ENCODE data around the gene FBXW7. TPM values are rescaled to one million over a fixed set of nuclear protein-coding genes. Genes with fewer than 3 reads are reported as not detected.

Gene FBXW7
- 37.8 and 47.3 TPM in 2 replicates for total RNA-seq

DNA sequence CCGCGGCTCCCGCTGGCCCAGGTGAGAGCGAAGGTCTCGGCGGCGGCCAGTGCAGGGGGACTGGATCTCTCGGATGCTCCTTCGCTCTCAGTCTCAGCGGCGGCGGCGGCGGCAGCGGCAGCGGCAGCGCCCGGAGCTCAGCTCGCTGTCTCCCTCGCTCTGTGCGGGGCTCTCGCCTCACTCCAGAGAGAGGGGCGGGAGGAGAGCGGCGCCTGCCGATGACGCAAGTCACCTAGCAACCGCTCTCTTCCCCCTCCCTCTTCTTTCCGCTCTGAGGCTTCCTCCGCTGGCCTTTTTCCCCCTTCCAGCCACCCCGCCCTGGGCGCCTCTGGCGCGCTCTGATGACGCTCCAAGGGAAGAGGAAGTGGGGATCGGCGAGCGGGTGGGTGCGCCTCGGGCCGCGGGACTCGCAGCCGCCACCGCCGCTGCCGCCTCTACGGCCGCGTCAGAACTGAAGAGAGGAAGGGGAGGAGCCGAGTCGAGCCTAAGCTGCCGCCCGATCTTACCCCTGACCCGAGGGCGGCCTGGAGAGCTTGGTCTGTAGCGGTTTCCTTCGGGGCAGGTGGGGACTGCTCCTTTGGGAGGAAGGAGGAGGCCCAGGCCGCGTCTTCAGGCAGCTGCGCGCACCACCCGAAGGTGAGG is at the start of gene FBXW7:
TSS of gene FBXW7 (minus strand) at position 190 of the 642 bp plus-strand sequence. CDS start 124,289 bp downstream, outside the sequence.
- Mint-ChIP-seq H3K4me3 (ENCODE audit: low read depth) (peak within 1 kb of the TSS; percentile 97), H3K4me1 (ENCODE audit: low read depth) (peaks cover 50% of the 10 kb centered on the region), H3K36me3 (ENCODE audit: low read depth) (peaks cover 54% of the 10 kb centered on the region), H3K9me3 (no peaks in the 10 kb centered on the region), H3K27me3 (ENCODE audit: low read depth) (no peaks in the 10 kb centered on the region), H3K27ac (peak within 1 kb of the TSS; percentile 99)
- intact Hi-C loops (cut with micrococcal nuclease): loop anchor here (1.0 to 5.0 kb wide), 8 partner anchors 18 to 1437 kb away; partner anchors contain the start of genes ARFIP1, RPS3A and TIGD4
- peak; percentile 100 for DNase-seq (ENCODE audit: low spot score)

DNA sequence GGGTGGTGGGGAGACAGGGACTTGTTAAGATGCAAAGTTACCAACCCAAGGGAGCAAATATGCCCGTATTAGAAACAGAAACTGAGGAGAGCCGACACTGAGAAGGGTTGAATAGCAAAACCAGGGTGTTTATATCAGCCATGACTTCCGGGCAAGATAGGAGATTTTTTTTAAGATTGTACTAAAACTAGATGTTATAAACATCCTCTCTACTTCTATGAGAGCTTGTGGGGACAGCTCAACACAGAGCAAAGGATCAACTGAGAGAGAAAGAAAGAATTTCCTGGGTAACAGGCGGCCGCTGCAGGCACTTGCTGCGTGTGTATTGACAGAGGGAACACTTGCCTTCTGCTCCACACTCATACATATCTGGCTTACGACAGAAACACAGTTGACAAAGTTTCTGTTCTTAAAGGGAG is 49.1 kb upstream of the FBXW7 start:
- Mint-ChIP-seq H3K9me3 (no peaks in the 10 kb centered on the region), H3K4me3 (ENCODE audit: low read depth) (peak overlapping the region; percentile 54), H3K27me3 (ENCODE audit: low read depth) (peaks cover 14% of the 10 kb centered on the region), H3K4me1 (ENCODE audit: low read depth) (peaks cover 6% of the 10 kb centered on the region), H3K27ac (peak overlapping the region; percentile 67), H3K36me3 (ENCODE audit: low read depth) (no peaks in the 10 kb centered on the region)
- intact Hi-C loops (cut with micrococcal nuclease): loop anchor here (2.0 kb wide), 1 partner anchor 48 kb away; the partner anchor contains the start of gene FBXW7
- DNase-seq (ENCODE audit: low spot score): no peak

GRCh38 chr4:152581536-152582160 is 45.8 kb upstream of the FBXW7 start:
- intact Hi-C loops (cut with micrococcal nuclease): no loop called here
- Mint-ChIP-seq H3K27me3 (ENCODE audit: low read depth) (peaks cover 14% of the 10 kb centered on the region), H3K4me3 (ENCODE audit: low read depth) (no peak overlapping the region), H3K9me3 (no peaks in the 10 kb centered on the region), H3K4me1 (ENCODE audit: low read depth) (peaks cover 8% of the 10 kb centered on the region), H3K36me3 (ENCODE audit: low read depth) (no peaks in the 10 kb centered on the region), H3K27ac (no peak overlapping the region)
- no peak for DNase-seq (ENCODE audit: low spot score)

- H3K36me3 Mint-ChIP-seq (ENCODE audit: low read depth): no peaks in the 10 kb centered on the region
- no peaks in the 10 kb centered on the region for H3K9me3 Mint-ChIP-seq
- H3K27me3 Mint-ChIP-seq (ENCODE audit: low read depth): peaks cover 19% of the 10 kb centered on the region
- intact Hi-C loops (cut with micrococcal nuclease): no loop called here
- DNase-seq (ENCODE audit: low spot score): no peak
- no peak overlapping the region for H3K4me3 Mint-ChIP-seq (ENCODE audit: low read depth)
- no peak overlapping the region for H3K27ac Mint-ChIP-seq
- H3K4me1 Mint-ChIP-seq (ENCODE audit: low read depth): peaks cover 4% of the 10 kb centered on the region
These were observed 44.0 kb upstream of the FBXW7 start for GRCh38 chr4:152579916-152580315.

DNA sequence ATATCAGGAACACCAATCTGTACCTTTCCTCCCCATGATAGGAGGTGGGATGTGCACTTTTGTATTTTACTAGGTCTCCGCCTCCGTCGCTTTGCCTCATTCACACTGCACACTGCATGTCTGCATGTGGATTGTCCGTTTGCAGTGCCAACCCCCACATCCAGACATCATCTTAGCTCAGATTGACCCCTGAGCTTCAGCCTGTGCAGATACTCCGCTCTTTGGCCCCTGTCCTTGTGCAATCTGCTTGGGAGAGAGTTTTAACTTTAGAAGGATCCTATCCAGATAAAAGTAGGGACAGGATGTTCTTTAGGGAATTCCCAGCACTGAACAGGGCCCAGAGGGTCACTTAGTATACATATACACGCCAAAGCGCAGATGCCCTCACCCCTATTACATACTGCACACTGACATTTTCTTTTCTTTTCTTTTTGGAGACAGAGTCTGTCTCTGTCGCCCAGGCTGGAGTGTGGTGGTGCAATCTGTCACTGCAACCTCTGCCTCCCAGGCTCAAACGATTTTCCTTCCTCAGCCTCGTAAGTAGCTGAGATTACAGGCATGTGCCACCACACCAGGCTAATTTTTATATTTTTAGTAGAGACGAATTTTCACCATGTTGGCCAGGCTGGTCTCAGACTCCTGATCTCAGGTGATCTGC is 43.3 kb upstream of the FBXW7 start:
- no peak for DNase-seq (ENCODE audit: low spot score)
- Mint-ChIP-seq H3K4me1 (ENCODE audit: low read depth) (peaks cover 2% of the 10 kb centered on the region), H3K27ac (no peak overlapping the region), H3K36me3 (ENCODE audit: low read depth) (no peaks in the 10 kb centered on the region), H3K9me3 (no peaks in the 10 kb centered on the region), H3K4me3 (ENCODE audit: low read depth) (no peak overlapping the region), H3K27me3 (ENCODE audit: low read depth) (peaks cover 25% of the 10 kb centered on the region)
- intact Hi-C loops (cut with micrococcal nuclease): no loop called here

- intact Hi-C loops (cut with micrococcal nuclease): no loop called here
- Mint-ChIP-seq H3K4me1 (ENCODE audit: low read depth) (peaks cover 2% of the 10 kb centered on the region), H3K27me3 (ENCODE audit: low read depth) (peaks cover 29% of the 10 kb centered on the region), H3K4me3 (ENCODE audit: low read depth) (no peak overlapping the region), H3K9me3 (no peaks in the 10 kb centered on the region), H3K36me3 (ENCODE audit: low read depth) (no peaks in the 10 kb centered on the region), H3K27ac (no peak overlapping the region)
- no peak for DNase-seq (ENCODE audit: low spot score)
These were observed 42.8 kb upstream of the FBXW7 start for GRCh38 chr4:152578670-152579069.

- H3K9me3 Mint-ChIP-seq: no peaks in the 10 kb centered on the region
- H3K4me1 Mint-ChIP-seq (ENCODE audit: low read depth): peaks cover 2% of the 10 kb centered on the region
- no peaks in the 10 kb centered on the region for H3K36me3 Mint-ChIP-seq (ENCODE audit: low read depth)
- H3K27me3 Mint-ChIP-seq (ENCODE audit: low read depth): peaks cover 29% of the 10 kb centered on the region
- intact Hi-C loops (cut with micrococcal nuclease): no loop called here
- DNase-seq (ENCODE audit: low spot score): no peak
- H3K27ac Mint-ChIP-seq: no peak overlapping the region
- no peak overlapping the region for H3K4me3 Mint-ChIP-seq (ENCODE audit: low read depth)
These were observed 42.0 kb upstream of the FBXW7 start for GRCh38 chr4:152577708-152578396.

GRCh38 chr4:152575533-152575932 is 39.6 kb upstream of the FBXW7 start:
- Mint-ChIP-seq H3K4me3 (ENCODE audit: low read depth) (no peak overlapping the region), H3K27ac (no peak overlapping the region), H3K4me1 (ENCODE audit: low read depth) (peaks cover 2% of the 10 kb centered on the region), H3K27me3 (ENCODE audit: low read depth) (peaks cover 35% of the 10 kb centered on the region), H3K36me3 (ENCODE audit: low read depth) (no peaks in the 10 kb centered on the region), H3K9me3 (no peaks in the 10 kb centered on the region)
- intact Hi-C loops (cut with micrococcal nuclease): no loop called here
- no peak for DNase-seq (ENCODE audit: low spot score)

GRCh38 chr4:152573861-152574260 is 38.0 kb upstream of the FBXW7 start:
- Mint-ChIP-seq H3K27ac (no peak overlapping the region), H3K4me3 (ENCODE audit: low read depth) (no peak overlapping the region), H3K9me3 (no peaks in the 10 kb centered on the region), H3K27me3 (ENCODE audit: low read depth) (peaks cover 35% of the 10 kb centered on the region), H3K36me3 (ENCODE audit: low read depth) (no peaks in the 10 kb centered on the region), H3K4me1 (ENCODE audit: low read depth) (no peaks in the 10 kb centered on the region)
- intact Hi-C loops (cut with micrococcal nuclease): no loop called here
- no peak for DNase-seq (ENCODE audit: low spot score)

GRCh38 chr4:152572417-152573086 is 36.7 kb upstream of the FBXW7 start:
- no peaks in the 10 kb centered on the region for H3K36me3 Mint-ChIP-seq (ENCODE audit: low read depth)
- peaks cover 31% of the 10 kb centered on the region for H3K27me3 Mint-ChIP-seq (ENCODE audit: low read depth)
- intact Hi-C loops (cut with micrococcal nuclease): no loop called here
- no peak overlapping the region for H3K4me3 Mint-ChIP-seq (ENCODE audit: low read depth)
- DNase-seq (ENCODE audit: low spot score): no peak
- no peaks in the 10 kb centered on the region for H3K9me3 Mint-ChIP-seq
- no peaks in the 10 kb centered on the region for H3K4me1 Mint-ChIP-seq (ENCODE audit: low read depth)
- H3K27ac Mint-ChIP-seq: no peak overlapping the region

DNA sequence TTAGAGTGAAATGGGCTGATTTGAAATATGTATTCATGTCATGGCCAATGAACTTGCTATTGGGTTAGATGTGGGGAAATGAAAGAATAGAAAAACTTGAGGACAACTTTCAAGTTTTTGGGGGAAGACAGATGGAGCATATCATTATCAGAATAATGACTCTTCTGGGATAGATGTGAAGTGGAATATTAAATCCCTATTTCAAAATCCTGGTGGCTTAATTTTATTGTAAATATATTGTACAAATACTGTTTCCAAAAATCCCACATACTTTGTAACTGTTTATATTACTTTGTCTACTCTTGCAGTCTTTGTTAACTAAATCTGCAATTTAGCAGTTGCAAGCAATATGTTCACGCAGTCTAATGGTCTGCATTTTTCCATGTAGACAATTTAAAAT is 35.9 kb upstream of the FBXW7 start:
- Mint-ChIP-seq H3K9me3 (no peaks in the 10 kb centered on the region), H3K27me3 (ENCODE audit: low read depth) (peaks cover 31% of the 10 kb centered on the region), H3K27ac (no peak overlapping the region), H3K4me3 (ENCODE audit: low read depth) (no peak overlapping the region), H3K4me1 (ENCODE audit: low read depth) (no peaks in the 10 kb centered on the region), H3K36me3 (ENCODE audit: low read depth) (no peaks in the 10 kb centered on the region)
- intact Hi-C loops (cut with micrococcal nuclease): no loop called here
- DNase-seq (ENCODE audit: low spot score): no peak

- no peak overlapping the region for H3K27ac Mint-ChIP-seq
These were observed 35.4 kb upstream of the FBXW7 start for GRCh38 chr4:152571296-152571695.

More at GRCh38 chr4:152571296-152571695, 35.4 kb upstream of the FBXW7 start:
- no peak for DNase-seq (ENCODE audit: low spot score)
- H3K27me3 Mint-ChIP-seq (ENCODE audit: low read depth): peaks cover 31% of the 10 kb centered on the region
- no peaks in the 10 kb centered on the region for H3K36me3 Mint-ChIP-seq (ENCODE audit: low read depth)
- intact Hi-C loops (cut with micrococcal nuclease): no loop called here
- no peak overlapping the region for H3K4me3 Mint-ChIP-seq (ENCODE audit: low read depth)
- no peaks in the 10 kb centered on the region for H3K4me1 Mint-ChIP-seq (ENCODE audit: low read depth)
- H3K9me3 Mint-ChIP-seq: no peaks in the 10 kb centered on the region

Data from activated T-helper 2 cell treated with anti-CD3 and anti-CD28 coated beads, Interferon-gamma antibody, Interleukin-2, Interleukin-4, amounts not matched to agents 10 μg/mL and 5 μg/mL and 100 μg/mL, durations not matched to agents 14 hours and 24 hours and 36 hours (primary cell).